ENCODE results near the gene PGM2L1. TPM values are rescaled to one million over a fixed set of nuclear protein-coding genes. Genes with fewer than 3 reads are reported as not detected.

The PGM2L1 gene
- total RNA-seq, 1 experiment from 2014 or later, result 2.1 TPM

- no peak for DNase-seq (ENCODE audit: extremely low read depth, low read depth)
Observed at GRCh38 chr11:74310857-74311256, 87.4 kb downstream of the PGM2L1 start.

GRCh38 chr11:74307434-74307833 is 90.8 kb downstream of the PGM2L1 start:
- no peak for DNase-seq (ENCODE audit: extremely low read depth, low read depth)

- DNase-seq (ENCODE audit: extremely low read depth, low read depth), result no peak
Observed at GRCh38 chr11:74306435-74307175, 91.6 kb downstream of the PGM2L1 start.

- no peak for DNase-seq (ENCODE audit: extremely low read depth, low read depth)
Observed at GRCh38 chr11:74299015-74299414, 99.2 kb downstream of the PGM2L1 start.

- DNase-seq (ENCODE audit: extremely low read depth, low read depth), result no peak
Observed at GRCh38 chr11:74297484-74297883, 100.7 kb downstream of the PGM2L1 start.

GRCh38 chr11:74288911-74289310 is 109.3 kb downstream of the PGM2L1 start:
- no peak for DNase-seq (ENCODE audit: extremely low read depth, low read depth)

- DNase-seq (ENCODE audit: extremely low read depth, low read depth), result peak; percentile 84
Observed at GRCh38 chr11:74288161-74288560, 110.1 kb downstream of the PGM2L1 start.

- DNase-seq (ENCODE audit: extremely low read depth, low read depth), result no peak
Observed at GRCh38 chr11:74284466-74284865, 113.8 kb downstream of the PGM2L1 start.

GRCh38 chr11:74283580-74284180 is 114.6 kb downstream of the PGM2L1 start:
- DNase-seq (ENCODE audit: extremely low read depth, low read depth), result peak; percentile 53

- no peak for DNase-seq (ENCODE audit: extremely low read depth, low read depth)
Observed at GRCh38 chr11:74282914-74283371, 115.3 kb downstream of the PGM2L1 start.

GRCh38 chr11:74282421-74282820 is 115.8 kb downstream of the PGM2L1 start:
- DNase-seq (ENCODE audit: extremely low read depth, low read depth), result no peak

GRCh38 chr11:74280494-74280893 is 117.7 kb downstream of the PGM2L1 start:
- DNase-seq (ENCODE audit: extremely low read depth, low read depth), result no peak

Small RNAs within 50 kb of the gene (small RNA-seq; reads per million reads assigned to genes)
- 0.02 to 0.59 reads per million in 2 experiments for gene MIR548AL

Other genes starting within 250 kb of the PGM2L1 start
- gene C2CD3, start 227.4 kb downstream of the PGM2L1 start, total RNA-seq (2014; rRNA removed; shearing (Covaris generic)), result 7.9 and 9.2 TPM in 2 replicates
- 33.5 and 35.8 TPM in 2 replicates for gene PPME1, start 227.1 kb downstream of the PGM2L1 start, total RNA-seq (2014; rRNA removed; shearing (Covaris generic))
- gene P4HA3, start 86.8 kb downstream of the PGM2L1 start, total RNA-seq (2014; rRNA removed; shearing (Covaris generic)), result 6.7 and 7.4 TPM in 2 replicates
- gene KCNE3, start 69.1 kb upstream of the PGM2L1 start, total RNA-seq (2014; rRNA removed; shearing (Covaris generic)), result not detected in 2 replicates
- 2.1 and 5.1 TPM in 2 replicates for gene LIPT2, start 95.3 kb upstream of the PGM2L1 start, total RNA-seq (2014; rRNA removed; shearing (Covaris generic))
- gene POLD3, start 194.1 kb upstream of the PGM2L1 start, total RNA-seq (2014; rRNA removed; shearing (Covaris generic)), result 10.6 and 12.3 TPM in 2 replicates